IPS DF 19.7 (cell line): ENCODE measurements around the gene SLC23A1.

Source experiments
- DNase-seq: peaks from one replicate; pipeline ENCODE4 v3.0.0-alpha.2; 2013; ENCODE audit warnings: low read depth, low spot score

SLC23A1 gene

GRCh38 chr5:139407517-139407916 is 24.4 kb upstream of the SLC23A1 start:
- DNase-seq = no peak

GRCh38 chr5:139406963-139407362 is 23.9 kb upstream of the SLC23A1 start:
- no peak for DNase-seq

GRCh38 chr5:139404484-139404840 is 21.4 kb upstream of the SLC23A1 start:
- no peak for DNase-seq

- peak; percentile 88 for DNase-seq
These were observed 20.8 kb upstream of the SLC23A1 start, which contains the start of gene SPATA24 for GRCh38 chr5:139403787-139404483. Gene SPATA24, minus strand, starts transcription at chr5:139404089. Its CDS starts 29 bp downstream, at chr5:139404060.

- DNase-seq = no peak
These were observed 20.3 kb upstream of the SLC23A1 start for GRCh38 chr5:139403418-139403786.

GRCh38 chr5:139402561-139403158 is 19.6 kb upstream of the SLC23A1 start:
- no peak for DNase-seq

- no peak for DNase-seq
These were observed 18.4 kb upstream of the SLC23A1 start for GRCh38 chr5:139401546-139401945.

- no peak for DNase-seq
These were observed 16.5 kb upstream of the SLC23A1 start for GRCh38 chr5:139399501-139400121.

GRCh38 chr5:139397921-139398320 is 14.8 kb upstream of the SLC23A1 start:
- DNase-seq = no peak

- no peak for DNase-seq
These were observed 13.6 kb upstream of the SLC23A1 start for GRCh38 chr5:139396691-139397090.

GRCh38 chr5:139395844-139396640 is 12.9 kb upstream of the SLC23A1 start:
- no peak for DNase-seq

GRCh38 chr5:139394654-139395566 is 11.8 kb upstream of the SLC23A1 start, which contains the start of gene PROB1:
Gene PROB1, minus strand, starts transcription at chr5:139395104. Its CDS starts 23 bp downstream, at chr5:139395081.
- DNase-seq = no peak

- no peak for DNase-seq
These were observed 11.1 kb upstream of the SLC23A1 start for GRCh38 chr5:139394123-139394653.

GRCh38 chr5:139393497-139394122 is 10.5 kb upstream of the SLC23A1 start:
- DNase-seq = no peak

- no peak for DNase-seq
These were observed 9.8 kb upstream of the SLC23A1 start for GRCh38 chr5:139392678-139393496.

- no peak for DNase-seq
These were observed 9.2 kb upstream of the SLC23A1 start for GRCh38 chr5:139392324-139392677.

GRCh38 chr5:139391570-139392323 is 8.7 kb upstream of the SLC23A1 start:
- DNase-seq = no peak

- no peak for DNase-seq
These were observed 7.8 kb upstream of the SLC23A1 start for GRCh38 chr5:139390639-139391569.
